Measurements from ENCODE around the gene KLHDC10.

DNA sequence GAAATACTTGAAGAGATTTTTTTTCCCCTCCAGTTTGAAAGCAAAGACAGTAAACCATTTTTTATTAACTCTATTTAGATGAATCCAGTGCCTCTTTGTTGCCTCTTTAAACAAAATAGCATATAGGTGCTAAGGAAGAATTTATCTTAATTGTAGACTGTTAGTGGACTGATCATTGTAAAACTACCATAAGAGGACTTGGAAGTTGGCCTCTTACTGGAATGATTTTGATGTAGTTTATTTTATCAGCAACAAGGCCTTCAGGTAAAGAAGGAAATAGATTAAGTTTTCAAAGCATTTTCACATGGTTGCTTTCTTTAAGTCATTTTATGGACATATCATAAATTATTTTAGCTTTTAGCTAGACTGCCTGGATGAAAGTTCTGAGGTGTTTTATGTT, 53.2 kb downstream of the KLHDC10 start:
- TF ChIP-seq, protein P1, sequence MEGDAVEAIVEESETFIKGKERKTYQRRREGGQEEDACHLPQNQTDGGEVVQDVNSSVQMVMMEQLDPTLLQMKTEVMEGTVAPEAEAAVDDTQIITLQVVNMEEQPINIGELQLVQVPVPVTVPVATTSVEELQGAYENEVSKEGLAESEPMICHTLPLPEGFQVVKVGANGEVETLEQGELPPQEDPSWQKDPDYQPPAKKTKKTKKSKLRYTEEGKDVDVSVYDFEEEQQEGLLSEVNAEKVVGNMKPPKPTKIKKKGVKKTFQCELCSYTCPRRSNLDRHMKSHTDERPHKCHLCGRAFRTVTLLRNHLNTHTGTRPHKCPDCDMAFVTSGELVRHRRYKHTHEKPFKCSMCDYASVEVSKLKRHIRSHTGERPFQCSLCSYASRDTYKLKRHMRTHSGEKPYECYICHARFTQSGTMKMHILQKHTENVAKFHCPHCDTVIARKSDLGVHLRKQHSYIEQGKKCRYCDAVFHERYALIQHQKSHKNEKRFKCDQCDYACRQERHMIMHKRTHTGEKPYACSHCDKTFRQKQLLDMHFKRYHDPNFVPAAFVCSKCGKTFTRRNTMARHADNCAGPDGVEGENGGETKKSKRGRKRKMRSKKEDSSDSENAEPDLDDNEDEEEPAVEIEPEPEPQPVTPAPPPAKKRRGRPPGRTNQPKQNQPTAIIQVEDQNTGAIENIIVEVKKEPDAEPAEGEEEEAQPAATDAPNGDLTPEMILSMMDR (IDR thresholded peaks at IDR 0.05), result no peak
- TF ChIP-seq ZFX (IDR thresholded peaks at IDR 0.05; ENCODE audit: borderline replicate concordance), result no peak
